OCI-LY7 (cell line): ENCODE measurements around the gene CINP. TPM values are rescaled to one million over a fixed set of nuclear protein-coding genes. Genes with fewer than 3 reads are reported as not detected.

Experiments used
- BruUV-seq: library from RNA; stranded (reverse); fragments of 400-500 nt; replicated peaks from 2 replicates; lab custom pipeline; 2021; lab: Mats Ljungman, UMichigan
- CTCF ChIA-PET: fragments of 300-600 bp; sonication (Branson Sonifier 250); formaldehyde crosslinking; loops from one replicate; lab custom pipeline; 2022; ENCODE audit warnings: antibody characterized with exemption; ENCODE audit not compliant: unreplicated experiment; lab: Charles Lee
- POLR2A ChIA-PET: fragments of 300-600 bp; sonication (Branson Sonifier 250); formaldehyde crosslinking; loops from one replicate; lab custom pipeline; 2022; ENCODE audit warnings: antibody characterized with exemption; lab: Charles Lee
- DNase-seq: peaks from one replicate; pipeline ENCODE4 v3.0.0-alpha.2; 2015; ENCODE audit warnings: low spot score
- H2AFZ ChIP-seq: fragments of 200-600 bp; sonication (generic), shearing (Covaris generic); 2 replicates; pipeline ENCODE4 v1.6.1; 2014; ENCODE audit warnings: mild to moderate bottlenecking, antibody characterized with exemption, low read length, moderate library complexity
- H3K27ac ChIP-seq: fragments of 200-600 bp; sonication (generic); 2 replicates; pipeline ENCODE4 v1.5.1; 2014; ENCODE audit warnings: mixed run types, low read depth, mild to moderate bottlenecking, moderate library complexity, low read length, inconsistent platforms; ENCODE audit not compliant: poor library complexity, severe bottlenecking
- H3K36me3 ChIP-seq: fragments of 200-600 bp; sonication (generic); 2 replicates; pipeline ENCODE4 v1.6.1; 2014; ENCODE audit warnings: mild to moderate bottlenecking, antibody characterized with exemption, low read length, moderate library complexity, mixed read lengths; ENCODE audit not compliant: insufficient read depth
- H3K4me1 ChIP-seq: fragments of 200-600 bp; sonication (generic); 2 replicates; pipeline ENCODE4 v1.5.1; 2014; ENCODE audit warnings: mild to moderate bottlenecking, low read length; ENCODE audit not compliant: insufficient read depth, poor library complexity, severe bottlenecking
- H3K4me2 ChIP-seq: fragments of 200-600 bp; sonication (generic); 2 replicates; pipeline ENCODE4 v1.6.1; 2014; ENCODE audit warnings: mild to moderate bottlenecking, low read length
- H3K4me3 ChIP-seq: fragments of 200-600 bp; sonication (generic); 2 replicates; pipeline ENCODE4 v1.5.1; 2014; ENCODE audit warnings: mild to moderate bottlenecking, low read depth, low read length; ENCODE audit not compliant: poor library complexity, severe bottlenecking
- H3K79me2 ChIP-seq: fragments of 200-600 bp; sonication (generic); 2 replicates; pipeline ENCODE4 v1.6.1; 2016; ENCODE audit warnings: low read depth, mild to moderate bottlenecking, low read length, moderate library complexity, mixed read lengths; ENCODE audit not compliant: insufficient read depth
- H3K9me2 ChIP-seq: fragments of 200-600 bp; sonication (generic); 2 replicates; pipeline ENCODE4 v1.6.1; 2016; ENCODE audit warnings: mild to moderate bottlenecking, low read length, mixed read lengths; ENCODE audit not compliant: insufficient read depth
- H3K9me3 ChIP-seq: fragments of 200-600 bp; sonication (generic); 2 replicates; pipeline ENCODE4 v1.6.1; 2014; ENCODE audit warnings: mild to moderate bottlenecking, mixed run types, low read length, mixed read lengths
- H4K20me1 ChIP-seq: fragments of 200-600 bp; sonication (generic); 2 replicates; pipeline ENCODE4 v1.6.1; 2014; ENCODE audit warnings: mild to moderate bottlenecking, antibody characterized with exemption, low read length, moderate library complexity, mixed read lengths; ENCODE audit not compliant: insufficient read depth
- CTCF ChIP-seq: fragments of 200-600 bp; sonication (generic); conservative IDR thresholded peaks from 2 replicates; pipeline ENCODE4 v1.5.1; 2014; ENCODE audit warnings: mild to moderate bottlenecking, antibody characterized with exemption, low read length, moderate library complexity, mixed read lengths
- EZH2phosphoT487 ChIP-seq: fragments of 200-600 bp; sonication (generic); IDR thresholded peaks from 2 replicates; pipeline ENCODE4 v1.6.1; 2018; ENCODE audit warnings: low read depth, borderline replicate concordance, mild to moderate bottlenecking, mixed run types, antibody characterized with exemption, low read length, moderate library complexity, mixed read lengths
- intact Hi-C: fragments of 100-400 bp; cut with micrococcal nuclease; formaldehyde crosslinking; loops from one replicate; pipeline ENCODE4 v1.10.0; 2022; ENCODE audit not compliant: unreplicated experiment
- total RNA-seq, 2 experiments: library from RNA; depleted of rRNA in 1 of 2; stranded (reverse); fragments of >200 nt in 1 of 2; shearing (Covaris generic) in 1 of 2; gene quantifications; 2 replicates each; pipeline ENCODE4 v1.2.3, GENCODE V29; 2014 to 2022

CINP gene
- total RNA-seq, 2 experiments from 2014 or later: 28.2 to 29.8 TPM

- Histone ChIP-seq H3K79me2 (no peaks in the 10 kb centered on the region), H3K36me3 (peaks cover 62% of the 10 kb centered on the region), H3K9me2 (no peaks in the 10 kb centered on the region), H3K4me3 (no peak overlapping the region), H3K4me1 (no peaks in the 10 kb centered on the region), H4K20me1 (no peaks in the 10 kb centered on the region), H3K9me3 (no peaks in the 10 kb centered on the region), H2AFZ (no peak overlapping the region), H3K4me2 (no peak overlapping the region), H3K27ac (no peak overlapping the region)
- ChIA-PET CTCF (interaction anchor here (0.6 kb wide), 1 partner anchor 288 kb away, joined by 3 read pairs; no protein-coding TSS in a partner anchor), POLR2A (no interaction called here)
- BruUV-seq: no TSS peak
- TF ChIP-seq CTCF (no peak), EZH2phosphoT487 (no peak)
- intact Hi-C loops: no loop called here
- no peak for DNase-seq
Observed at GRCh38 chr14:102351023-102351422, 11.7 kb downstream of the CINP start.

GRCh38 chr14:102348376-102348775 lies 14.3 kb downstream of the CINP start:
- BruUV-seq: no TSS peak
- Histone ChIP-seq H3K4me2 (no peak overlapping the region), H4K20me1 (no peaks in the 10 kb centered on the region), H3K9me2 (no peaks in the 10 kb centered on the region), H3K79me2 (no peaks in the 10 kb centered on the region), H2AFZ (no peak overlapping the region), H3K4me1 (no peaks in the 10 kb centered on the region), H3K36me3 (peaks cover 63% of the 10 kb centered on the region), H3K9me3 (no peaks in the 10 kb centered on the region), H3K4me3 (no peak overlapping the region), H3K27ac (no peak overlapping the region)
- no peak for TF ChIP-seq EZH2phosphoT487
- no peak for TF ChIP-seq CTCF
- no peak for DNase-seq
- intact Hi-C loops: no loop called here
- ChIA-PET CTCF (no interaction called here), POLR2A (interaction anchor here (1.1 kb wide), 1 partner anchor 11 kb away, joined by 6 read pairs; no protein-coding TSS in a partner anchor)

- H3K4me1 ChIP-seq: no peaks in the 10 kb centered on the region
Observed at GRCh38 chr14:102346645-102347044, 16.0 kb downstream of the CINP start.

More at GRCh38 chr14:102346645-102347044, 16.0 kb downstream of the CINP start:
- no peaks in the 10 kb centered on the region for H3K9me3 ChIP-seq
- ChIA-PET CTCF (no interaction called here), POLR2A (no interaction called here)
- DNase-seq: no peak
- H3K79me2 ChIP-seq: no peaks in the 10 kb centered on the region
- TF ChIP-seq CTCF (no peak), EZH2phosphoT487 (no peak)
- peaks cover 70% of the 10 kb centered on the region for H3K36me3 ChIP-seq
- BruUV-seq: no TSS peak
- H3K4me3 ChIP-seq: no peak overlapping the region
- H3K9me2 ChIP-seq: no peaks in the 10 kb centered on the region
- H3K27ac ChIP-seq: no peak overlapping the region
- intact Hi-C loops: no loop called here
- H2AFZ ChIP-seq: no peak overlapping the region
- H4K20me1 ChIP-seq: no peaks in the 10 kb centered on the region
- no peak overlapping the region for H3K4me2 ChIP-seq
